Endodermal cell (in vitro differentiated cells): Measurements from ENCODE around the gene KCNG1. TPM values are rescaled to one million over a fixed set of nuclear protein-coding genes. Genes with fewer than 3 reads are reported as not detected.
"Not testable (repeated sequence)": the region's sequence is repeated elsewhere in the genome, so short reads cannot be mapped to it uniquely, and the experiment has no call there.

Experiments
- DNase-seq: peaks from one replicate; pipeline ENCODE4 v3.0.0-alpha.2; 2017
- H3K27ac ChIP-seq: 2 replicates; pipeline ENCODE4 v1.5.1; 2013; ENCODE audit warnings: mild to moderate bottlenecking, low read depth, low read length, moderate library complexity
- H3K27me3 ChIP-seq: 2 replicates; pipeline ENCODE4 v1.6.1; 2013; ENCODE audit warnings: mild to moderate bottlenecking, low read length, moderate library complexity; ENCODE audit not compliant: insufficient read depth, control insufficient read depth, poor library complexity, severe bottlenecking
- H3K36me3 ChIP-seq: 2 replicates; pipeline ENCODE4 v1.7.0; 2013; ENCODE audit warnings: mild to moderate bottlenecking, low read length, moderate library complexity; ENCODE audit not compliant: control insufficient read depth, insufficient read depth
- H3K4me1 ChIP-seq: one replicate; pipeline ENCODE4 v1.7.0; 2013; ENCODE audit warnings: low read length; ENCODE audit not compliant: control insufficient read depth, insufficient read depth
- H3K4me3 ChIP-seq: 2 replicates; pipeline ENCODE4 v1.5.1; 2013; ENCODE audit warnings: mild to moderate bottlenecking, low read length, moderate library complexity
- H3K9ac ChIP-seq: 2 replicates; pipeline ENCODE4 v1.6.1; 2013; ENCODE audit warnings: mild to moderate bottlenecking, low read length, moderate library complexity; ENCODE audit not compliant: poor library complexity, severe bottlenecking; ENCODE audit errors: extremely low read depth
- H3K9me3 ChIP-seq: 2 replicates; pipeline ENCODE4 v1.6.1; 2013; ENCODE audit warnings: mild to moderate bottlenecking, low read length, moderate library complexity; ENCODE audit not compliant: control insufficient read depth
- H3K27ac Mint-ChIP-seq: 2 replicates; pipeline ENCODE4 v1.8.0; 2020; ENCODE audit warnings: mixed read lengths
- H3K27me3 Mint-ChIP-seq: 2 replicates; pipeline ENCODE4 v1.8.0; 2021; ENCODE audit warnings: mild to moderate bottlenecking, mixed read lengths; ENCODE audit not compliant: insufficient read depth
- H3K36me3 Mint-ChIP-seq: 2 replicates; pipeline ENCODE4 v1.8.0; 2020; ENCODE audit warnings: low read depth, mixed read lengths
- H3K4me1 Mint-ChIP-seq: 2 replicates; pipeline ENCODE4 v1.8.0; 2020; ENCODE audit warnings: mixed read lengths
- H3K4me3 Mint-ChIP-seq: 2 replicates; pipeline ENCODE4 v1.8.0; 2020; ENCODE audit warnings: mild to moderate bottlenecking, moderate library complexity, mixed read lengths
- H3K9me3 Mint-ChIP-seq: 2 replicates; pipeline ENCODE4 v1.8.0; 2020; ENCODE audit warnings: mild to moderate bottlenecking, mixed read lengths
- WGBS, 2 experiments: methylation state at CpG; one replicate each; pipeline versions ENCODE4 v1.1.5 to v1.1.7; 2013; ENCODE audit warnings: missing lambda C conversion rate in 2 of 2, mixed read lengths in 1 of 2; ENCODE audit not compliant: insufficient coverage in 1 of 2, insufficient read length in 1 of 2; 5-methylcytosine and 5-hydroxymethylcytosine counted together
- total RNA-seq, 2 donors: library from RNA; stranded (reverse); fragmentation: NEBNext Ultra II Directional in 1 of 2; extraction: Animal tissue kit (Norgen Biotek cat#: 25700) in 1 of 2; gene quantifications; 2 replicates in 1 of 2; 3 replicates in 1 of 2; pipeline ENCODE4 v1.2.1, GENCODE V29; 2021
- TF ChIP-seq, protein P1 (sequence below): fragments of 200-600 bp; sonication (generic); conservative IDR thresholded peaks from 2 replicates; pipeline ENCODE4 v1.5.0; 2021; ENCODE audit warnings: antibody characterized with exemption, mild to moderate bottlenecking

Gene KCNG1
- total RNA-seq, 2 donors from 2014 or later = 106 to 126 TPM

DNA sequence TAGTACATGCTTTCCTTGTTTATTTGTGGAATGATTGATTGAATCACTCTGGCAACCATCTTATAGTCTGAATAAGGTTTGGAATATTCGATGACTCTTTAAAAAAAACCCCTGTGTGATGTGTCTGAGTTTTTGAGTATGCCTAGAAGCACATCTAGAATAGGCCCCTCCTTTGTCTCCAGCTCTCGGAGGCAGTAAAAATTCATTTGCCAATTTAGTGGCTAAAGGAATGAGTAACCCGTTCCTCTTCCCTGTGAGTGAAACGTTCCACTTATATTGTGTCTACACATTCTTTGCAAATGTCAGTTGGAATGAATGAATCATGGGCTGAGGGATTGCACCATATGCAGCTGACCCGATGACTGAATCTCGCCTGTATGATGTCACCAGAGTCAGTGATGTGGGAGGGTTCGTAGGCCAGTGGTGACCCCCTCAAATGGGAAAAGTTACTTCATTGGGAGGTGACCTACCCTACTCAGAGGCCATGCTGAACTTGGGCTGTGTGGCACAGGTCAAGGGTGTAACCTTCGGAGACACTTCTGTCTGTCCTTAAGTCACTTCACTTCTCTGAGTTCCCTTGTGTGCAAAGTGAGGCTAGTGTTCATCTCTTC lies 42.7 kb downstream of the KCNG1 start:
- peaks cover 2% of the 10 kb centered on the region for H3K4me1 Mint-ChIP-seq
- no peaks in the 10 kb centered on the region for H3K4me1 ChIP-seq
- no peak overlapping the region for H3K4me3 ChIP-seq
- H3K27ac ChIP-seq = no peak overlapping the region
- no peaks in the 10 kb centered on the region for H3K36me3 ChIP-seq
- no peaks in the 10 kb centered on the region for H3K27me3 ChIP-seq
- no peak overlapping the region for H3K4me3 Mint-ChIP-seq
- no peak overlapping the region for H3K9ac ChIP-seq
- H3K9me3 ChIP-seq = no peaks in the 10 kb centered on the region
- no peak overlapping the region for H3K27ac Mint-ChIP-seq
- H3K27me3 Mint-ChIP-seq = peaks cover 11% of the 10 kb centered on the region
- DNase-seq = no peak
- TF ChIP-seq, protein P1, sequence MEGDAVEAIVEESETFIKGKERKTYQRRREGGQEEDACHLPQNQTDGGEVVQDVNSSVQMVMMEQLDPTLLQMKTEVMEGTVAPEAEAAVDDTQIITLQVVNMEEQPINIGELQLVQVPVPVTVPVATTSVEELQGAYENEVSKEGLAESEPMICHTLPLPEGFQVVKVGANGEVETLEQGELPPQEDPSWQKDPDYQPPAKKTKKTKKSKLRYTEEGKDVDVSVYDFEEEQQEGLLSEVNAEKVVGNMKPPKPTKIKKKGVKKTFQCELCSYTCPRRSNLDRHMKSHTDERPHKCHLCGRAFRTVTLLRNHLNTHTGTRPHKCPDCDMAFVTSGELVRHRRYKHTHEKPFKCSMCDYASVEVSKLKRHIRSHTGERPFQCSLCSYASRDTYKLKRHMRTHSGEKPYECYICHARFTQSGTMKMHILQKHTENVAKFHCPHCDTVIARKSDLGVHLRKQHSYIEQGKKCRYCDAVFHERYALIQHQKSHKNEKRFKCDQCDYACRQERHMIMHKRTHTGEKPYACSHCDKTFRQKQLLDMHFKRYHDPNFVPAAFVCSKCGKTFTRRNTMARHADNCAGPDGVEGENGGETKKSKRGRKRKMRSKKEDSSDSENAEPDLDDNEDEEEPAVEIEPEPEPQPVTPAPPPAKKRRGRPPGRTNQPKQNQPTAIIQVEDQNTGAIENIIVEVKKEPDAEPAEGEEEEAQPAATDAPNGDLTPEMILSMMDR = no peak
- WGBS, 2 experiments = 79 to 82% methylated on average over 7 to 8 of the region's 8 CpGs
- no peaks in the 10 kb centered on the region for H3K36me3 Mint-ChIP-seq
- H3K9me3 Mint-ChIP-seq = peaks cover 2% of the 10 kb centered on the region

DNA sequence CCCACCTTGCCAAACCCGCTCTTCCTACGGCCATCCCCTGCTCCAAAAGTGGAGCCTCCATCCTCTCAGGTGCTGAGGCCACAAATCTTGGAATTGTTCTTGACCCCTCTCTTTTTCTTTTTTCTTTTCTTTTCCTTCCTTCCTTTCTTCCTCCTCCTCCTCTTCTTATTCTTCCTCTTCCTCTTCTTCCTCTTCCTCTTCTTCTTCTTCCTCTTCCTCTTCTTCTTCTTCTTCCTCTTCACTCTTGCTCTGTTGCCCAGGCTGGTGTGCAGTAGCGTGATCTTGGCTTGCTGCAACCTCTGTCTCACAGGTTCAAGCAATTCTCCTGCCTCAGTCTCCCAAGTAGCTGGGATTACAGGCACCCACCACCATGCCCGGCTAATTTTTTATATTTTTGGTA lies 44.4 kb downstream of the KCNG1 start:
- not testable (repeated sequence) for H3K9ac ChIP-seq, H3K4me1 ChIP-seq, H3K4me3 ChIP-seq, H3K36me3 ChIP-seq, DNase-seq, H3K9me3 ChIP-seq, H3K9me3 Mint-ChIP-seq, H3K4me3 Mint-ChIP-seq, H3K36me3 Mint-ChIP-seq, H3K27ac Mint-ChIP-seq, H3K27ac ChIP-seq, H3K4me1 Mint-ChIP-seq, H3K27me3 ChIP-seq
- WGBS, 2 experiments = 85 to 94% methylated on average over 3 of the region's 4 CpGs
- peaks cover 15% of the 10 kb centered on the region for H3K27me3 Mint-ChIP-seq

DNA sequence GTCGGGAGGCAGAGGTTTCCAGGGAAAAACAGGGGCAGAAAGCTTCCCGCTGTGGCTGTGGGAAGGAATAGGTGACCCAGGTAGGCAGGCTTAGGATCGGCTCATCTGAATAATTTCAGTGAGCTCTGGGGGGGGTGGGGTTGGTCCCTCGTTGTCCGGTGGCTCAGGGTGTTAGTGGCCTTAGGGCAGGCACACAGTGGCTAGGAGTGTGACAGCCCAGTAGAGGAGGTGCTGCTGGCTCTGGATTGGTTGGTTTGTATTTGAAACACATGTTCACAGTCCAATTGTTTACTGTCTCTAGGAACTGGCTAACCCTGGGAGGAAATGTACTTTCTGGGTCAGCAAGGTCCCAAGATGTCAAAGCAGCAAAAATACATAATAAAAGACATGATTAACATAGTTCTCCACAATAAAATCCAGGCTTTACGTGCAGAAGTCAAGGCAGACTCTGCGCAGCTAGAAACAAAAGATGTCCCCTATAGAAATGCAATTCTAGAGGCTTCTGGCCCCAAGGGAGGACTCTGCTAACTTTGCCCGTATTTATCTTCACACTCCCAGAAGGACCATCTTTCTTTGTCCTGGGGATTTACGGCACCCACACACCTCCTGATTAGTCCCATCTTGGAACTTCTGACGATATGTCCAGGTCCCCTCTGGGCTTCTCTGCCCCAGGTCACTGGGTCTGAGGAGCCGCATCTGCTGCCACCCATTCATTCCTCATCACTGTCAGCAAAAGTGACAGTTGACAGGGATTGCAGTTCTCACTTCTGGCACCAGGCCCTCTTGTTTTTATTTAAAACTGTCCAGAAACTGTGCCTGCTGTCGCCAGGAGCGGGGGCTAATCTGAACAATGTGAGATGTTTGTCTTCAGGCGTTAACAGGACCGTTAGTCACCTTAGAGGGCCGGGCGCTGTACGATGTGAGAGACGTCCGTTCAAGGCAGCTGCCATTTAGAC lies 45.6 kb downstream of the KCNG1 start:
- no peaks in the 10 kb centered on the region for H3K36me3 ChIP-seq
- TF ChIP-seq, protein P1 = no peak
- H3K4me1 Mint-ChIP-seq = peaks cover 2% of the 10 kb centered on the region
- DNase-seq = no peak
- no peak overlapping the region for H3K27ac Mint-ChIP-seq
- H3K4me3 Mint-ChIP-seq = no peak overlapping the region
- no peaks in the 10 kb centered on the region for H3K9me3 ChIP-seq
- H3K4me3 ChIP-seq = no peak overlapping the region
- H3K27me3 ChIP-seq = no peaks in the 10 kb centered on the region
- peaks cover 17% of the 10 kb centered on the region for H3K27me3 Mint-ChIP-seq
- 89 to 90% methylated on average over 14 to 20 of the region's 20 CpGs for WGBS, 2 experiments
- H3K4me1 ChIP-seq = no peaks in the 10 kb centered on the region
- H3K9me3 Mint-ChIP-seq = no peaks in the 10 kb centered on the region
- no peaks in the 10 kb centered on the region for H3K36me3 Mint-ChIP-seq
- no peak overlapping the region for H3K9ac ChIP-seq
- H3K27ac ChIP-seq = no peak overlapping the region
